ENCODE results near the gene SPACA4.

The SPACA4 gene

GRCh38 chr19:48608798-48609263, 2.3 kb downstream of the SPACA4 start:
- no peak for TF ChIP-seq POLR2A (IDR thresholded peaks at IDR 0.05; ENCODE audit: low read depth, low read length)
- FAIRE-seq (no peak), DNase-seq (ENCODE audit: insufficient read length, low spot score) (peak; percentile 62)

DNA sequence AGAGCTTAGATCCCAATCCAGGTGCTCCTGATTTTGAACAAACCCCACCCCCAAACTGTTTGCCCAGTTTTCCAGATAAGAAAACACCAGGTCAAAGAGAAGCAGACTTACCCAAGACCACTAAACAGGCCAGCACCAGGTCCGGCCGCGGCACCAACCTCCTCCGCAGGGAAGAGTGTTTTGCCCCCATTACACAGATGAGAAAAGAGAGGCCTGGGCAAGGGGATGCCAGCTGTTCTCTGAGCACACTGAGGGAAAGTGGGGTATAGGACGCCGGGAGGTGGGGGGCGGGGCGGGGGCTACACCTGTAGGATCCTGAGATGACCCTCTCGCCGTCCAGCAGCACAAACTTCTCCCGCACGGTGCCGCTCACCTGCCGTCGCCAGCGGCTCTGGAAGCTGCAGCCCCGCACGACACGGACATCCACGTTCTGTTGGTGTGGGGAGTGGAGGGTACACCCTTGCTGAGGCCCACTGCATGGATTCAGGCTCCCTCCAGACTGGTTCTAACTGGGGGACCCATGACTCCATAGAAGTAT, 3.1 kb downstream of the SPACA4 start:
- TF ChIP-seq POLR2A (IDR thresholded peaks at IDR 0.05; ENCODE audit: low read depth, low read length), result no peak
- FAIRE-seq (no peak), DNase-seq (ENCODE audit: insufficient read length, low spot score) (no peak)

DNA sequence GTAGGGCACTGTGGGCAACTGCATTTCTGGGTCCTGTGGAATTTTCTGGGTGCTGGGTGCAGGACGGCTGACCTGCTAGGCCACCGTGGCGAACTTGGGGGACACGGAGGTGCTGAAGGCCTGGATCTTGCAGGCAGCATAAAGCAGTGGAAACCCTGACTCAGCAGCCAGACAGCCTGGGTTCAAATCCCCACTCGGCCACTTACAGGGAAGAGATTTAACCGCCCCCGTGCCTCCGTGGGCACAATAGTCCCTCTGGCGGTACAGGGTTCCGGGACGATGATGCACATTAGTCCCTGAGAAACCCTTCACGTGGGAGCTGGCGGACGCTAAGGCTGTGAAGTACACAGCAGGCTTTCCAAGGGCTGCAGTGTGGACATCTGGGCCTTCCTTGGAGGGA, 5.3 kb downstream of the SPACA4 start:
- no peak for TF ChIP-seq POLR2A (IDR thresholded peaks at IDR 0.05; ENCODE audit: low read depth, low read length)
- no peak for FAIRE-seq
- no peak for DNase-seq (ENCODE audit: insufficient read length, low spot score)

DNA sequence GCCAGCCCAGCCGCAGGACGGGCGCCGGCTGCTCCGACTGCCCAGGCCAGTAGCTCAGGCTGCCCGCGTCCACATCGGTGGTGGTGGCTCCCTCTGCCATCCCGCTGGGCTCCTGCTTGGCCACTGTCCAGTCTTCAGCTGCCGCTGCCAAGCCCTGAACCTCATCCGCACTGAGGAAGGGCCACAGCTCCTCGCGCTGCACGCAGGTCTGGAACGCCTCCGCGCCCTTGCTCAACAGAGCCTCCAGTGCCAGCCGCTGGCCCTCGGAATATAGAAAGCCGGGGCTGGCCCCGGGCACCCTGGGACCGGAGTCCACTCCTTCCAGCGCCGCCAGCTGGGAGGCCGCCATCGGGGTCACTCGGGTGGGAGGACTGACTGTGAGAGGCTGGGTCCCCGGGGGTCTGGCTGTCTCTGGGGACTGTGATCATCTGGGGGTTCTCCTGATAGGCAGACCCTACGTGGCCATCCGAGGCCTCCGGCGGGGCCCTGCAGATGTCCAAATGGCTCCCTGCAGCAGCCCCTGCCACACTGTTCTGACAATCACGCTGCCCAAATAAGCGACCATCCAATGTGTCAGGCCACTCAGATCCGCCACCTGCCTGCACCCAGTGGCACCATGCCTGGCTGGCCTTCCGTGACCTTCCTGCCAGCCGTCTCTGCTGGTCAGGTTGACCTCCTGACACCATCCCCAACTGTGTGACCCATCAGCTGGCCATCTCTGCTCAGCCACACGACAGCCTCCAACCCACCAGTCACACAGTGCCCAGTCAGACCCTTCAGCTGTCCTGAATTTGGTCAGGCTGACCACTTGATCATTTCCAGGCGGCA, 6.7 kb downstream of the SPACA4 start:
- FAIRE-seq (no peak), DNase-seq (ENCODE audit: insufficient read length, low spot score) (no peak)
- TF ChIP-seq POLR2A (IDR thresholded peaks at IDR 0.05; ENCODE audit: low read depth, low read length), result no peak

- TF ChIP-seq POLR2A (IDR thresholded peaks at IDR 0.05; ENCODE audit: low read depth, low read length), result no peak
- DNase-seq (ENCODE audit: insufficient read length, low spot score), result no peak
- no peak for FAIRE-seq
Observed at GRCh38 chr19:48613852-48614435, 7.4 kb downstream of the SPACA4 start.

DNA sequence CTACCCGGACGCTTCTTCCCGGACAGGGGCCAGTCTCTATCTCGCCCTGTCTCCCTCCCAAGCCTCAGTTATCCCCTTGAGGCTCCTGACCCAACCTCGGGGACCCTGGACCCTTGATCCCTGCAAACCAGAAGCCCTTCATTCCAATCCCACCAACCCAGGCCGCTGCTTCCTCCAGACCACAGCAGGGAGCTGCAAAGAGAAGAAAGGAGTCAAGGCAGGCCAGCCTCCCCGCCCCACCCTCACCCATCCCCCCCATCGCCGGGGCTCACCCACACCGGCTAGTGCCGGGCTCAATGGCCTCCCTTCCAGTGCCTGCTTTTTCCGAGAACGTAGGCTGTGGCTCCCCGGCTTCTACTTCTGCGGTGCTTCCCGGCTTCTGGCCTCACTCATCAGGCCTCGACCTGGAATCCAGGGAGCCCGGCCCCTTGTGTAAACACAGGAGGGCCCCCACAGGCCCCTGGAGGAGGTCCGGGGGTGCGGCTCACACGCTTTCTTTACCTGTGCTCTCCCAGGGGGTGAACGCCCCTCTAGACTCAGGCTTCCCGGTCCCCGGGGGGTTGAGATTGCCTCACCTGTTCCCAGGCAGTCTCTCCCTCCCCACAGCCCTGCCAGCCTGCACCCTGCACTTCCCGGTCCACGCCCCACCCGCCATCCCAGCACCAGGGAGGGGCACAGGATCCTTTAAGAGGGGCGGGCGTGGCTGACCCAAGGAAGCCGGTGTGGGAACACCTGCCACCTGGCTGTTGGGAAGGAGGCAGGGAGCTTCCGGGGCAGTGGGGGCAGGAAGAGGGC, 8.1 kb downstream of the SPACA4 start, which contains the start of gene FAM83E:
Gene FAM83E (minus strand): TSS at position 641 of the 795 bp plus-strand sequence. CDS start 1,704 bp downstream, outside the sequence.
- FAIRE-seq (no peak), DNase-seq (ENCODE audit: insufficient read length, low spot score) (no peak)
- no peak for TF ChIP-seq POLR2A (IDR thresholded peaks at IDR 0.05; ENCODE audit: low read depth, low read length)

DNA sequence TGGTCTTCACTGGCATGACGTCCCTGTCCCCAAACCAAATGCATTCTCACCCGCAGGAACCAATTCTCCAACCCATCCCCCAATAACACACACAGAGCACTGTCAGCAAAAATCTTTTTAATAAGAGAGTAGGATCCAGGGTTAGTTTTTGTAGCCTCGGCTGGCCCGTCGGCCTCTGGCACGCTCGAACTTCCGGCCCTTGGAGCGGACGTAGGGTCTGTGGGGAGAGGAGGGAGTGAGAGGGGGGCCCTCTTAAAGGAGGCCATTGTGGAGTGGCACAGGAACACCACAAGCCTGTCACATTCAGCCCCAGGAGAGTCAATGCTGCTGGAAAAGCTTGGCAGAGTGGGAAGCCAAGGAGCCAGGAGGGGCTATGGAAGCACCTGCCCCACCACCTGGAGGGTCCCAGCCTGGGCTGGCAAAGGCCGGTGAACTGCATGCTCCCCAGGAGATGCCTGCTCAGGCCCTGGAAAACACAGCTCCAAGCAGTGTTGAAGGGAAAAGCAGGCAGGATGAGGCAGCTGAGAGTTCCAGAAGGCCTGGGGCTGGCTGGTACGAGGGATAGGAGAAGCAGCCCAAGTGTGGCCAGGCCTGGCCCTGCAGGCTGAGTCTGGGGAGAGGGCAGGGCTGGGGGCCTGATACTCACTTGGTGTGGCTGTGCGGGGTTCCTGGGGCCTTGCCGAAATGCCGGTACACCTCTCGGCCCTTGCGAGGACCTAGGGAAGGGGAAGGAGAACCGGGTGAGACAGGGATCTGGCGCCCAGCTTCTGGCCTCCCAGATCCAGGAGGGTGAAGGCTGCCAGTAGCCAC, 8.9 kb downstream of the SPACA4 start:
- FAIRE-seq (no peak), DNase-seq (ENCODE audit: insufficient read length, low spot score) (no peak)
- TF ChIP-seq POLR2A (IDR thresholded peaks at IDR 0.05; ENCODE audit: low read depth, low read length), result no peak

DNA sequence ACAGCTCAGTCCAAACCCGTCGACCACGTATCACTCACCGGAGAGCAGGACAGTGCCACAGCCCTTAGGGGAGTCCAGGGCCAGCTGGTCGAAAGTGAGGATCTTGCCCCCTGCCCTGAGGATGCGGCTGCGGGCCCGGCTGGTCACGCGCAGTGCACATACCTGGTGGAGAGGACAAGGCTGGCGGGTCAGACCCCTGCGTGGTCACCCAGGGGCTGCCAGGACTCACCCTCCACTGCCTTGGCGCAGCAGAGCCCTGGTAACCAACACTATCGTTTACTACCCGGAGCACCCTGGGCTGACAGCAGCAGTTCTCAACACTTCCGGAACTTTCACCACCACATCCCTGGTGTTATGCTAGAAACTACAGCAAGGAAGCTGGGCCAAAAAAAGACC, 9.5 kb downstream of the SPACA4 start:
- no peak for TF ChIP-seq POLR2A (IDR thresholded peaks at IDR 0.05; ENCODE audit: low read depth, low read length)
- DNase-seq (ENCODE audit: insufficient read length, low spot score) (no peak), FAIRE-seq (no peak)

DNA sequence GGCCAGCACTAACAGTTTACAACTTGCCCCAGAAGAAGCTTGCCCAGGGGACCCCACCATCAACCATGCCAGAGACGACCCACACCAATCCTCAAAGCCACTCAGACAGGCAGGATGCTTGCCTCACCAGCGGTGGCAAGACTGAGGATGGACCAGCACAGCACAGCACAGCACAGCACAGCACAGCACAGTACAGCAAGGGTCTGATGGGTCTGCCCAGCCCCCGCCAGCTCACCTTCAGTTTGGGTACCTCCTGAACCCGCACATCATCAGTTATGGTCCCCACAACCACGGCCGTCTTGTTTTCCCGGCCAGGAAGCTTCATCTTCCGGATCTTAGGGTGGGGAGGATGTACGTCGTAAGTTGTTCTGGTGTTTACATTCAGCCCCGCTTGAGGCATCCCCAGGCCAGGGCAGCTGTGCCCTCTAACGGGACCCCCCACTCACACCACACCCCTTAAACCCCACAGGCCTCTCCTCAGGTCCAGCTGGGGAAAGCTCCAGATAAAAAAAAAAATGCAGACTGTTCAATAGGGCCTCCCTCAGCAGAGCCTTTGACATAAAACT, 10.0 kb downstream of the SPACA4 start:
- no peak for TF ChIP-seq POLR2A (IDR thresholded peaks at IDR 0.05; ENCODE audit: low read depth, low read length)
- DNase-seq (ENCODE audit: insufficient read length, low spot score) (no peak), FAIRE-seq (no peak)

DNA sequence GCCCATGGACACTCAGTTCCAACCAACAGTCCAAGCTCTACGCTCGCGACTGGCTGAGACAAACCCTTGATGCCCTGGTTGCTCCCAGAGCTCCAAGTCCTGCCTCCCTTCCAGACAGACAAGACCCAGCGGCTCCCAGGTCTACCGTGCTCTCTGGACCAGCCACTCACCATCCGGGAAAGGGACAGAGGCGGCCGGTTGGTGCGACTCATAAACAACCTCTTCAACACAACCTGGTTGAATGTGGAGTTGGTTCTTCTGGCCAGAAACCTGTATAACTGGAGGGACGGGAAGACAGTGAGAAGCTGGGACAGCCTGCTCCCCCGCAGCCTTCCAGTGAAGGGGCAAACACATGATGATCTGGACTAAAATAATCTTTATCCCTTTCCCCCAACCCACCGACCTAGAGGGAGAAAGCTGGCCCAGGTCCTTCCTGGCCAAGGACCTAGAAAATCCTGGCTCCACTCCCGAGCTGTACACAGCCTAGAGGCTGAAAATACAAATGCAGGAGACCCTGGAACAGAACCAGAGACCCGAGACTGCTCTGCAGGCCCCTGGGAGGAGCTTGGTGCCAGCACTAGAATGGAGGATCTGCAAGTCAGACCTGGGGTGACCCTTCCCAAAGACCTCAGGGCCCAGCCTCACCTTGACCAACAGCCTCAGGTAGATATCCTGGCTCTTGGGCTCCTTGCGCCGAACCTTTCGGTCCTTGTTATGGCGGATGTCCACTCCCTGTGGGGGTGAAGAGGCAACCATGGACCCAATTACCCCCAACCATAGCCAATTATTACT, 10.8 kb downstream of the SPACA4 start:
- no peak for DNase-seq (ENCODE audit: insufficient read length, low spot score)
- TF ChIP-seq POLR2A (IDR thresholded peaks at IDR 0.05; ENCODE audit: low read depth, low read length), result no peak
- no peak for FAIRE-seq

GRCh38 chr19:48618278-48618915, 11.9 kb downstream of the SPACA4 start:
- FAIRE-seq (no peak), DNase-seq (ENCODE audit: insufficient read length, low spot score) (no peak)
- no peak for TF ChIP-seq POLR2A (IDR thresholded peaks at IDR 0.05; ENCODE audit: low read depth, low read length)

All from H54 (cell line).